Eye (tissue), 1 donor: Measurements from ENCODE around the gene ZSCAN10.
"Not testable (repeated sequence)": the region's sequence is repeated elsewhere in the genome, so short reads cannot be mapped to it uniquely, and the experiment has no call there.

Experiments
- DNase-seq: peaks from one replicate; pipeline ENCODE4 v3.0.0-alpha.2; 2015

ZSCAN10 gene

DNA sequence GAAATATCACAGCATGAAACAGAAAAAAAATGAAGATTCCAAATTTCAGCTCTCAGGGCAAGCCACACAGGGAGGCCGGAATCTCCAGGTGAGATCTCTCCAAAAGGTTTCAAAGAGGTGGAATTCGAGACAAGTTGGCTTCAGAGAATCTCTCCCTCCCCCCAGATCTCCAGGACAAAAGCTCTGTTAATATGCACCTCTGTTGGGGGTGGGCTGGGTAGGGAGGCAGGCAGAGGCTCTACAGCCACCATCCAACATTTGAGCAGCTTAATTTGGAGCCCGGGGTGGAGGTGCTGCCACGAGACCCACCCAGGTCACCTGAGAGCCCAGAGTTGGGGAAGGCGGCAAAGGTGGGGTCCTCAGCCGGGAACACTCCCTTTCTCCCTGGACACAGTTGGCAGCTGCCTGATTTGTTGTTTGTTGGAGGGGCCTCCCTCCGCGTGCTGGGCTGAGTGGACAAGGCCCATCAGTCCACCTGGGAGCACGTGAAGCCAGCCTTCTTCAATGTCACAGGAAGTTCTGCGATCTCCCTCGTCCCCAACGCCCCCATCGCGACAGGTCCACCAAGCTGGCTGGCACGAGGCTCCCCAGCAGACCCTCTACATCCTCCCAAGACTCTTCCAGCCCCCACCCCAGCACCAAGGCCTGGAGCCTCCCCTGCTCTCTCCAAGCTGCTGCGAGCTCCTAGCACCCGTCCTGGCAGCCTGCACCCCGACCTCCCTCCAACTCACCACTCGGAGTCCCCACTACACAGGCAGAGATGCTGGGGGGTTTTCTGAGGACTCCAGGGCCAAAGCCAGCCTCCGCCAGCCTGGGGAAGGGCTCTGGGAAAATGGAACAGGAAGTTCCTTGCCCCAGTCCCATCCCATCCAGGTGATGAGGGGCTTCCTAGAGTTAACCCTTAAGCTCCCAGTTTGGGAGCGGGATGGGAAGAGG is at the start of gene ZSCAN10:
TSS of gene ZSCAN10 (minus strand) at position 836 of the 936 bp plus-strand sequence. CDS start 6,357 bp downstream, outside the sequence.
- no peak for DNase-seq

DNA sequence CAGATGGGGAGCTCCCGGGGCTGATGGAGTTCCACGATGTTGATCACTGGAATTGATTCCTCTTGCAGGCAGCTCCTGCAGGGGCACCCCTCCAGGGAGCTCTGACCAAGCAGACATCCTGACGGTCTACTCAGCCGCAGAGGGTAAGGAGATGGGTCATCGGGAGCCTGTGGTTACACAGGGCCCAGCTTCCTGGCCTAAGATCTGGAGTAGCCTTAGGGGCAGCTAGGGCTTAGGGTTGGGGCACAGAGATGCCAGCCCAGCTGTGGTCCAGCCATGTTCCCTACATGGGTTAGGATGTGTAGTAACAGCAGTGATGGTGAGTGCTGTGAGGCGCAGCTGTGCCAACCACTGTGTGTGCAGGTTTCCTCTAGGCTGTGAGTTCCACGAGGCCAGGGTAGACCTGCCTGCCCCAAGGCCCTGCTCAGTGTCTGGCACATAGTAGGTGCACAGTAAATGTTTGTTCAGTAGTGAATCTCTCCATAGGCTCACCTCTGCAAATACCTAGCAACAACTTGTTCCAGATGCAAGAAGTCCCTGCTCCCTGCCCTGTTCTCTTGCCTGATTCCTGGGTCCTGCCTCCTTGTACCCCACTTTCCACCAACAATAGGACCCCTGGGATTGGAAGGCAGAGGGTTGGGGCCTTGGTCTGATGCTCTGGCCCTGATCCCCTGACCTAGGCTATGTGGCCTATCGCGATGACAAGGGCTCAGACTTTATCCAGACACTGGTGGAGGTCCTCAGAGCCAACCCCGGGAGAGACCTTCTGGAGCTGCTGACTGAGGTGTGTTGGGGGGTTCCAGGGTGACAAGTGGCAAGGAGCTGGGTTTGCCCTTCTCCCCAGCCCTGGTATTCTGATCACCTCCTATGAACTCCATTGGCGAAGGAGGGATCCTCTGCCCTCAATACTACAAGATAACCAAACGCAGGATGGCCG is 49.4 kb upstream of the ZSCAN10 start:
- no peak for DNase-seq

DNA sequence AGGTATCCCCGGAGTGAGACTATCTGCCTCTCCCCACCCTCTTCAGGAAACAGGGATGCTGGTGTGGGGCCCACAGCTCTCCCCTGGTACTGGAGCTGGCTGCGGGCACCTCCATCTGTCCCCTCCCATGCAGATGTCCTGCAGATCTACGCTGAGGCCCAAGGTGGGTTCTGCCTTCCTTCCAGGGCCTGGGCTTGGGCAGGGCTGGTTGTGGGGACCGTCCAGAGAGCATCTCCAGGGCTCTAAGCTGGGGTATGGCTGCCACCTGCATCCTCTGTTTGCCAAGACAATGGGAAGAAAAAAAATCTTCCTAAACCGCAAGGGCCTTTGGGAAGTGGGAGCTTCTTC is 48.6 kb upstream of the ZSCAN10 start:
- no peak for DNase-seq

- DNase-seq: no peak
Observed at GRCh38 chr16:3147046-3147756, 48.1 kb upstream of the ZSCAN10 start.

DNA sequence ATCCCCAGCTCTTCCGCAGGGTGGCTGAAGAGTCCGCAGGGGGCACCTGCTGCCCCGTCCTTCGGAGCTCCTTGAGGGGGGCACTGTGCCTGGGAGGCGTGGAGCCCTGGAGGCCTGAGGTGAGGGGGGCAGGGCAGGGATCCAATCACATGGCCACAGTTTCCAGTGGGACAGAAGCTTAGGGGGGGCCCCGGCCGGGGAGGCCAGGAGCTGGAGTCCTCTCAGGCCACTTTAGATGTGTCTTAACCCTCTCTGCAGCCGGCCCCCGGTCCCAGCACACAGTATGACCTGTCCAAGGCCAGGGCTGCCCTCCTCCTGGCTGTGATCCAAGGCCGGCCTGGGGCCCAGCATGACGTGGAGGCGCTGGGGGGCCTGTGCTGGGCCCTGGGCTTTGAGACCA is 46.6 kb upstream of the ZSCAN10 start:
- no peak for DNase-seq

GRCh38 chr16:3145151-3145550 is 46.1 kb upstream of the ZSCAN10 start:
- no peak for DNase-seq

- DNase-seq: no peak
Observed at GRCh38 chr16:3144321-3144983, 45.4 kb upstream of the ZSCAN10 start.

- no peak for DNase-seq
Observed at GRCh38 chr16:3143598-3144320, 44.7 kb upstream of the ZSCAN10 start.

DNA sequence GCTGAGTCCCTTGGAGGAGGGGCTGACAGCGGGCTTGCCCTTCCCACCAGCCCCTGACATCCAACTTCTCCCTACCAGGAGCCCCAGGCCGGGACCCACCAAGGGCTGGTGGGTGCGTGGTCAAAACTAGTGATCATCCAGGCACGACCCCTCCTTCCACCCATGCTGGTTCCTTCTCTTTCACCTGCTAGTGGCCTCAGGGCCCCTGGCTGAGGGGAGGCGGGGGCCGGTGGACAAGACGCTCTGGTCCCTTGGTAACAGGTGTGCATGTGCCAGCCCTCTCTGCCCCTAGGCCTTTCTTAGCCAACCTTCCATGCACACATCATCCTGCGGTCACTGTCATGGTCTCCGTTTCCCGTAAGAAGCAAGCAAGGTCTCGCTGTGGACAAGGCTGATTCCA is 44.1 kb upstream of the ZSCAN10 start:
- DNase-seq: no peak

DNA sequence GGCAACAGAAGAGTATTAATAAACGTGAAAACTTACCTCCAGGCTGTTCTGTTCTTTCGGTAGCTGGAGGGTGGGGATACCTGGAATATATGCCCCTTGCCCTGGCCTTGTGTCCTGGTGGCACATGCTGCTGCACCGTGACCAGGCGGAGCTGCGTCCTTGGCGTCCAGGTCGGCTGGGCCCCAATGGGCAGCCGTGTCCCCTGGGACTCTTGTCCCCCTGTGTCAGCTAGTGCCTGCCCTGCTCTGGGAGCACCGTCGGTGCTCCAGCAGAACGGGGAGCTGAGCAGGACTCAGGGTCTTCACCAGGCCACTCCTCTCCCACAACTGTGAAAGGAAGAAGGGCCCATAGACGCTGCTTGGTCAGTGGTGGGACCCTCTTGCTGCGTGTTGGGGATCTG is 43.7 kb upstream of the ZSCAN10 start:
- no peak for DNase-seq

- no peak for DNase-seq
Observed at GRCh38 chr16:3142327-3142726, 43.2 kb upstream of the ZSCAN10 start.

GRCh38 chr16:3141781-3142311 is 42.8 kb upstream of the ZSCAN10 start:
- no peak for DNase-seq

DNA sequence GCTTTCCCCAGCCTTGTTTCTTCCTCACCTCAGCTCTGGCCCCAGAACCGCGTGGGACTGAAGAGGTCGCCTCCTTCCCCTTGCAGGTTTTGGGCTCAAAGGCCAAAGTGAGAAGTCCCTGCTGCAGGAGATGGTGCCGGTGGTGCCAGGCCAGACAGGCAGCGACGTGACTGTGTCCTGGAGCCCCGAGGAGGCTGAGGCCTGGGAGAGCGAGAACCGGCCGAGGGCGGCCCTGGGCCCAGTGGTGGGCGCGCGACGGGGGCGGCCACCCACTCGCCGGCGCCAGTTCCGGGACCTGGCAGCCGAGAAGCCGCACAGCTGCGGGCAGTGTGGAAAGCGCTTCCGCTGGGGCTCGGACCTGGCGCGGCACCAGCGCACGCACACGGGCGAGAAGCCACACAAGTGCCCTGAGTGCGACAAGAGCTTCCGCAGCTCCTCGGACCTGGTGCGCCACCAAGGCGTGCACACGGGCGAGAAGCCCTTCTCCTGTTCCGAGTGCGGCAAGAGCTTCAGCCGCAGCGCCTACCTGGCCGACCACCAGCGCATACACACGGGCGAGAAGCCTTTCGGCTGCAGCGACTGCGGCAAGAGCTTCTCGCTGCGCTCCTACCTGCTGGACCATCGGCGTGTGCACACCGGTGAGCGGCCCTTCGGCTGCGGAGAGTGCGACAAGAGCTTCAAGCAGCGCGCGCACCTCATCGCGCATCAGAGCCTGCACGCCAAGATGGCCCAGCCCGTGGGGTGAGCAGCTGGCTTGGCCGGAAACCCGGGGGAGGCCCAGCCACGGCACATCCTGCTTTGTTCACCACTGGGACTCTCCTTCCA is 41.7 kb upstream of the ZSCAN10 start:
- no peak for DNase-seq

DNA sequence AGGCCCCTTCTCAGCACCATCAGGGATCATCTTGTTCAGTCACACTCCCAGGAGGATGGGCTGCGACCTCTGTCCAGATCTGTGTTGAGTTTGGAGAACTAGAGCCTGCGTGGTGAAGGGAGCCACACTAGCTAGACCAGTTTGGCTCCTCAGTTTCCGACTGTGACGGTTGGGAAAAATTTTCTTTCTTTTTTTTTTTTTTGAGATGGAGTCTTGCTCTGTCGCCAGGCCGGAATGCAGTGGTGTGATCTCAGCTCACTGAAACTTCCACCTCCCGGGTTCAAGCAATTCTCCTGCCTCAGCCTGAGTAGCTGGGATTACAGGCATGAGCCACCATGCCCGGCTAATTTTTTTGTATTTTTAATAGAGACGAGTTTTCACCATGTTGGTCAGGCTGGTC is 40.5 kb upstream of the ZSCAN10 start:
- DNase-seq: not testable (repeated sequence)

DNA sequence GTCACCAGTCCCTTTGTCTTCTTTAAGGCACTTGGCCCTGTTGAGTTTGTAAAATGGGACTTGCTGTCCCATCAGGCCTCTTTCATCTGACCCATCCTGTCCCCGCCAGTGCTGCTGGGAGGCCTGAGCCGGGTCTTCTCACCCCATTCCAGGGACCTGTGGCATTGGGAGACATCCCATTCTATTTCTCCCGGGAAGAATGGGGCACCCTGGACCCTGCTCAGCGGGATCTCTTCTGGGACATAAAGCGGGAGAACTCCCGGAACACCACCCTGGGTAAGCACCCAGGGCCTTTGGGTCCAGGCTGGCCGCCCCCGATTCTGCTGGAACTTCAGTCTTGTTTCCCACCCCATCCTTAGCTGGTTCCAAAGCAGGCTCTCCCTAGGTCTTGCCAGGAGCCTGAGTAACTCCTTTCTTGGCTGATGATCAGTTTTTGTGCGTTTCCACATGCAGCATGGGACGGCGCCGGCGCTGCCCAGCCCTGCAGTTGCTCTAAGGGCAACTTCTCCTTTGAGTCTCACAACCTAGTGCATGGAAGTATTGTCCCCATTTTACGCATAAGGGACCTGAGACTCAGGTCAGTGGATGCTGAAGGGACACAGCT is 39.8 kb upstream of the ZSCAN10 start:
- no peak for DNase-seq

GRCh38 chr16:3138342-3138741 is 39.2 kb upstream of the ZSCAN10 start:
- no peak for DNase-seq

GRCh38 chr16:3137267-3137666 is 38.2 kb upstream of the ZSCAN10 start:
- no peak for DNase-seq

GRCh38 chr16:3135126-3135715 is 36.1 kb upstream of the ZSCAN10 start:
- no peak for DNase-seq

- DNase-seq: peak; percentile 99
Observed at GRCh38 chr16:3134338-3135125, 35.4 kb upstream of the ZSCAN10 start, which contains the start of gene ZNF213. Gene ZNF213 (plus strand): TSS chr16:3135029. CDS start chr16:3137281, 2,252 bp downstream.
